ENCODE data around the gene SYNE2.

Gene SYNE2

DNA sequence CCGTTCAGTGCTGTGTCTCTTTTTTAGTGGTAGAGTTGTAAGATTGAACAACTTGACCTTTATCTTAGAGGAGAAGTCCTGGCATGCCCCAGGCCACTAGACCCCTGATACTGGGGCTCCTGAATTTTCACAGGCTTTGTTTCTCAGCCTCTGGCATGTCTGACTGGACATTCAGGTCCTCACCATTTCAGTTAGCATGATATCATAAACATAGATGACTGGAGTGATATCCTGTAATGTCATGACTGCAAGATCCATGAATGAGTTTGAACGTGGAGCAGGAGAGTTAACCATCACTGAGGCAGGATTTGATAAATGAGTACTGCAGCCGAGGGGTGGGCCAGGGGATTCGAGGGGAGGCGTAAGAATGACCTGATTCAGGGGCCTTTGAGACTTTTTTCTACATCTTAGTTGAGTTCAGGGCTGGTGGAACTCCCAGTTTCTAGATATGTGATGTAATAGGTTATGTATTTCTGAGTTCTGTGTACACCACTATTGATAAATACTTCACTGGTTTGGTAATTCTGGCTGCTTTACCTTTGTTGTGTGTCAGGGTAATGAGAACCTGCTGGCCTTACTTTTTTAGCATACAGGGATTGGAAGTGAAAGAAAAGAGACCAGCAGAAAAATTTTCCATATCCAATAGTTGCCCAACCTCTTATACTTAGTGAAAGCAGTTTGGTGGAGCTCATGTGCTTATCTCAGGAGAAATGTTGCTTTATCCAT is 217.0 kb downstream of the SYNE2 start:
- no peaks in the 10 kb centered on the region for H3K36me3 ChIP-seq (ENCODE audit: insufficient read depth, low read length)

DNA sequence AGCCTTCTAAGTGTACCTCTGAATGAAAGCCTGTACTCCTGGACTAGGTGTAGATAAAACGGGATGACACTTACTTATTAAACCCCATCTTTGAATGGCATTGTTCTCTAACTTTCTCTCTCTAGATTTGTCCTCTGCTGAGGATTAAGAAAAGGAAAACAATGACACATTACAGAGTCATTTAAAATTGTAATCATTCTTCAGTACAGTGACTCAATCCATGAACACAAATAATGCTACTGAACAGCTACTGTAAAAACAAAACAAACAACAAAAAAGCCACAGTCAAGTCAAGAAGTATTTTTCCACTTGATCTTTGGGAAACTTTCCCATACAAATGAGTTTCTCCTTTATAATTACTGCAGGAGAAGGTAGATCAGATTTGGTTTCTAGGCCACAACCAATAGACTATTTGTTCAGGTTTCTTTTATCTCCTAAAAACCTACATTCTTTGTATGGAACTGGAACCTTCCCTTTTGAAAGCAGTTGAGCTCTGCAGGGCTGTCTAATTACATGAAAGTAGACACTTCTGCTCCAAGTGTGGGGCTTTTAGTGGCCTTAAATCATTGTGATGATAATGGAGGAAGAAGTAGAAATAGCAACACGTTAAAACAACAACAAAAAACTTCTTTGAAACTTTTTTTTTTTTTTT is 222.3 kb downstream of the SYNE2 start:
- Histone ChIP-seq H3K27me3 (ENCODE audit: insufficient read depth, low read length) (no peaks in the 10 kb centered on the region; the same call in 1 of the 2 replicates), H2AFZ (ENCODE audit: low read length, unreplicated experiment) (no peak overlapping the region), H3K36me3 (ENCODE audit: insufficient read depth, low read length) (no peaks in the 10 kb centered on the region), H3K79me2 (ENCODE audit: control insufficient read depth, insufficient read depth, low read length, unreplicated experiment) (no peaks in the 10 kb centered on the region), H3K4me1 (ENCODE audit: control insufficient read depth, insufficient read depth, low read length, unreplicated experiment) (peaks cover 18% of the 10 kb centered on the region), H3K27ac (ENCODE audit: low read depth, low read length) (peak overlapping the region; percentile 21; the same call in 1 of the 2 replicates), H3K4me3 (ENCODE audit: low read depth, low read length) (no peak overlapping the region)

More for the DNA sequence above, 217.0 kb downstream of the SYNE2 start:
- no peak overlapping the region for H3K4me3 ChIP-seq (ENCODE audit: low read depth, low read length)
- no peak overlapping the region for H2AFZ ChIP-seq (ENCODE audit: low read length, unreplicated experiment)
- H3K79me2 ChIP-seq (ENCODE audit: control insufficient read depth, insufficient read depth, low read length, unreplicated experiment), result no peaks in the 10 kb centered on the region
- H3K27me3 ChIP-seq (ENCODE audit: insufficient read depth, low read length), result no peaks in the 10 kb centered on the region
- H3K4me1 ChIP-seq (ENCODE audit: control insufficient read depth, insufficient read depth, low read length, unreplicated experiment), result peaks cover 6% of the 10 kb centered on the region
- H3K27ac ChIP-seq (ENCODE audit: low read depth, low read length), result no peak overlapping the region

DNA sequence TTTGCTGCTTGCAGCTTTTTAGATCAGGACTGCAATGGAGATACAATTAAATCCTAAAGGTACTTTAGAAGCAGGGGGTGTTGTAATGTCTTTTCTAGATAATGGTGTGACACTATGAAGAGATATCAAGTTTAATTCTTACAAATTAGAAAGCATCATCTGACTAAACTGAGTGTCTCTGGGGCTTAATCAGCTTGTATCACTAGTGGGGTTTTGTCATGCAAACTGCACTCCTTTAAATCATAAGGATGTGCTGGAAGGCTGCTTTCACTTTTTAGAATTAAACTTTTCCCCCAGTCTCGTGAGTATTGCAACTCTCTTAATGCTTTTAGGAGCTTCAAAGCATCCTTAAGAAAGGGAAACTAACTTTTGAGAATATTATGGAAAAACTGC is 222.8 kb downstream of the SYNE2 start:
- no peaks in the 10 kb centered on the region for H3K79me2 ChIP-seq (ENCODE audit: control insufficient read depth, insufficient read depth, low read length, unreplicated experiment)
- H3K36me3 ChIP-seq (ENCODE audit: insufficient read depth, low read length), result peaks cover 4% of the 10 kb centered on the region; the same call in 1 of the 2 replicates
- H3K27ac ChIP-seq (ENCODE audit: low read depth, low read length), result no peak overlapping the region
- no peaks in the 10 kb centered on the region; the same call in 1 of the 2 replicates for H3K27me3 ChIP-seq (ENCODE audit: insufficient read depth, low read length)
- no peak overlapping the region for H2AFZ ChIP-seq (ENCODE audit: low read length, unreplicated experiment)
- peaks cover 18% of the 10 kb centered on the region for H3K4me1 ChIP-seq (ENCODE audit: control insufficient read depth, insufficient read depth, low read length, unreplicated experiment)
- no peak overlapping the region for H3K4me3 ChIP-seq (ENCODE audit: low read depth, low read length)

DNA sequence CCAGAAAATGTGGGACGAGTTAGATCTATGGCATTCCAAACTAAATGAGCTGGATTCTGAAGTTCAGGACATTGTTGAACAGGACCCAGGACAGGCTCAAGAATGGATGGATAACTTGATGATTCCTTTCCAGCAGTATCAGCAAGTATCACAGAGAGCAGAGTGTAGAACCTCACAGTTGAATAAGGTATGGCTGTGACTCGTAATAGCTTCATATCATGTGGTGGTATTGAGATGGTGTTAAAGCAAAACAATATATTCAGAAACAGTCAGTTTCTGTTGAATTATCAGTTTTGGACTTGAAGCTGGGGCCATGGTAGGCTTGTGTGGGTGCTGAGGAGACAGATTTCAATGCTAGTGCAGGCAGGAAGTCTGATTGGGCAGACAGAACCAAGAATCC is 227.6 kb downstream of the SYNE2 start:
- H2AFZ ChIP-seq (ENCODE audit: low read length, unreplicated experiment), result no peak overlapping the region
- peaks cover 4% of the 10 kb centered on the region; the same call in 1 of the 2 replicates for H3K36me3 ChIP-seq (ENCODE audit: insufficient read depth, low read length)
- no peaks in the 10 kb centered on the region; the same call in 1 of the 2 replicates for H3K27me3 ChIP-seq (ENCODE audit: insufficient read depth, low read length)
- H3K4me3 ChIP-seq (ENCODE audit: low read depth, low read length), result no peak overlapping the region
- H3K27ac ChIP-seq (ENCODE audit: low read depth, low read length), result no peak overlapping the region
- H3K4me1 ChIP-seq (ENCODE audit: control insufficient read depth, insufficient read depth, low read length, unreplicated experiment), result peaks cover 12% of the 10 kb centered on the region
- H3K79me2 ChIP-seq (ENCODE audit: control insufficient read depth, insufficient read depth, low read length, unreplicated experiment), result no peaks in the 10 kb centered on the region

DNA sequence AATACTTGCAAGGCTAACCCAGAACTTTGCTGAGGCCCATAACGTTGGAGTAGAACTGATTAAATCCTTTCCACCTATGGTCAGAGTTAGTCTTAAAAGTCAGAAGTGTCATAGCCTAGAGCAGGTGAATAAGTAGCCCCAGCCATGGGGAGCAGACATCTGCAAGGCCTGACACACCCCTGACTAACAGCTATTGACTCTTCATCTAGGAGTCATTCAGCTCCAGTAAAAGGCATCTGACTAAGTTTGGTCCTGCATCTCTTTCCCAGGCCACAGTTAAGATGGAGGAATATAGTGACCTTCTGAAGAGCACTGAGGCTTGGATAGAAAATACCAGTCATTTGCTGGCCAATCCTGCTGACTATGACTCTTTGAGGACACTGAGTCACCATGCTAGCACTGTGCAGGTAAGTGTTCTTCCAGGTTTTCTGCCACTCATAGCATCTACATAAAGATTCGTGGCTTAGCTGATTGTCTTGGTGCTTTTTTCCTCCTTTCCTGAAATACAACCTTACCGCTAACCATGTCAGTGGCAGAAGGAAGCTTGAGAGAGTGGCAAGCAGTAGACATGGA is 228.5 kb downstream of the SYNE2 start:
- Histone ChIP-seq H3K4me1 (ENCODE audit: control insufficient read depth, insufficient read depth, low read length, unreplicated experiment) (peaks cover 6% of the 10 kb centered on the region), H3K4me3 (ENCODE audit: low read depth, low read length) (no peak overlapping the region), H2AFZ (ENCODE audit: low read length, unreplicated experiment) (no peak overlapping the region), H3K27ac (ENCODE audit: low read depth, low read length) (no peak overlapping the region), H3K79me2 (ENCODE audit: control insufficient read depth, insufficient read depth, low read length, unreplicated experiment) (no peaks in the 10 kb centered on the region), H3K27me3 (ENCODE audit: insufficient read depth, low read length) (no peaks in the 10 kb centered on the region; the same call in 1 of the 2 replicates), H3K36me3 (ENCODE audit: insufficient read depth, low read length) (peaks cover 4% of the 10 kb centered on the region; the same call in 1 of the 2 replicates)

DNA sequence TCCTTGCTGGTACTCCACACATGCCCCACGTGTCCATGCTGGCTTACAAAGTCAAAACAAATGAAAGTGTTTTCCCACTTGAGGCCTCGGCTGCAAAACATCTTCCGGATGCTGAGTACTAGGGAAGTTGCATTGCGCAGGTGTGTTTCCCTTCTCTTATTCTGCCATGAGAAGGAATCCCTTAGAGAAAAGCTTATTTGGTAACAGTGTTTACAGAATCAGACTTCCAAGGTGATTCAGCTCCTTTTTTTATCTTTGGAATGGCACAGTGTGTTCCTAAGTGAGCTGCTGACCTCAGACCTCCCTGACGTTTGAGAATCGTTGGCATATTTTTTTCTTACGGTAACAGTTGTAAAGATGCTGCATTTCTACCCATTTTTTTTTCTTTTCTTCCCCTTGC is 230.0 kb downstream of the SYNE2 start:
- Histone ChIP-seq H3K4me3 (ENCODE audit: low read depth, low read length) (no peak overlapping the region), H2AFZ (ENCODE audit: low read length, unreplicated experiment) (no peak overlapping the region), H3K27me3 (ENCODE audit: insufficient read depth, low read length) (no peaks in the 10 kb centered on the region), H3K4me1 (ENCODE audit: control insufficient read depth, insufficient read depth, low read length, unreplicated experiment) (peaks cover 6% of the 10 kb centered on the region), H3K36me3 (ENCODE audit: insufficient read depth, low read length) (peaks cover 4% of the 10 kb centered on the region; the same call in 1 of the 2 replicates), H3K27ac (ENCODE audit: low read depth, low read length) (peak overlapping the region; percentile 60), H3K79me2 (ENCODE audit: control insufficient read depth, insufficient read depth, low read length, unreplicated experiment) (no peaks in the 10 kb centered on the region)

DNA sequence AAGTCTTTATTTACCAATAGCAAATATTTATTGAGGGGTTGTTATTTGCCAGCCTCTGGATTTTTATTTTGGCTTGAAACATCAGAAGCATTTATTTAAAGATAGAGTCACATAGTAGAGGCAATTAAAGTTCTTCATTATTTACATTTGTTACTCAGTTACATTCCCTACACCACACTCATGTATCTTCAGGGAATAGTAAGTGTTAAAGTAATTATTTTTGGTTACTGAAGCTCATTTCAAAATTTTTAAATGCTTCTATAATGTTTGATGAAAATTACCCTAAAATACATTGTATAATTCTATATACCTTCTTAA is 235.8 kb downstream of the SYNE2 start:
- H2AFZ ChIP-seq (ENCODE audit: low read length, unreplicated experiment), result no peak overlapping the region
- no peaks in the 10 kb centered on the region for H3K27me3 ChIP-seq (ENCODE audit: insufficient read depth, low read length)
- no peaks in the 10 kb centered on the region for H3K36me3 ChIP-seq (ENCODE audit: insufficient read depth, low read length)
- no peak overlapping the region for H3K4me3 ChIP-seq (ENCODE audit: low read depth, low read length)
- H3K79me2 ChIP-seq (ENCODE audit: control insufficient read depth, insufficient read depth, low read length, unreplicated experiment), result no peaks in the 10 kb centered on the region
- no peaks in the 10 kb centered on the region for H3K4me1 ChIP-seq (ENCODE audit: control insufficient read depth, insufficient read depth, low read length, unreplicated experiment)
- H3K27ac ChIP-seq (ENCODE audit: low read depth, low read length), result no peak overlapping the region

DNA sequence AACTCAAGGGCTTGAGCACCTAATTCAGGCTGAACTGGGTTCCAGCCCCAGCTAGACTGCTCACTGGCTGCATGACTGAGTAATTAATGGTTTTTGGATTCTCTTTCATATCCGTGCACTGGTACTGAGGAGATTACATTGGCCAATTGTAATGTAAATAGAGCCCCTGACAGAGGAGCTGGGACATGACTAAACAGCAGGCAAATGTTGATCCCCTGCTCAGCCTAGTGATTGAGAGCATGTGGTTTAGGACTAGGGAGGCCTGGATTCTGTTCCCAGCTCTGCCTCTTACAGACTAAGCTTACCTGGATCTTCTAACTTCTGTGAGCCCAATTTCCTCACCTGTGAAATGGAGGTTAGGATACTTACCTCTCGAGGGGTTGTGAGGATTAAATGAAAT is 237.1 kb downstream of the SYNE2 start:
- Histone ChIP-seq H3K4me1 (ENCODE audit: control insufficient read depth, insufficient read depth, low read length, unreplicated experiment) (no peaks in the 10 kb centered on the region), H2AFZ (ENCODE audit: low read length, unreplicated experiment) (no peak overlapping the region), H3K36me3 (ENCODE audit: insufficient read depth, low read length) (no peaks in the 10 kb centered on the region), H3K79me2 (ENCODE audit: control insufficient read depth, insufficient read depth, low read length, unreplicated experiment) (no peaks in the 10 kb centered on the region), H3K27me3 (ENCODE audit: insufficient read depth, low read length) (no peaks in the 10 kb centered on the region), H3K4me3 (ENCODE audit: low read depth, low read length) (no peak overlapping the region), H3K27ac (ENCODE audit: low read depth, low read length) (no peak overlapping the region)

DNA sequence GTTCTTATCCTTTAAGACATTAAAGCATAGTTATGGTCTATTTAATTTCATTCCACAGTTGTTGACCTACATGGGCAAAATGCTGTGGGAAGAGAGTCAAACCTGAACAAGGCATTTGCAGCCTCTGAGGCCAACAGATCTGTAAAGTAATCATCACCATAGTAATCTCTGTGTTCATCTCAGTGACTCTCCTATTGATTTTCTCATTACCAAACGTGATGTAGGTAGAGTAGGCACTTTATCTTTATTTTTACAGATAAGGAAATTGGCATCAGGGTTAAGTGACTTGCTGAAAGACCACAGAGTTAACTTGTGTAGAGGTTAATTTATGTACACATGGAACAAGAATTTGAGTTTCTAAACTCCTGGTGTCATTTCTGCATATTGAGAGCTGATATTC is 238.4 kb downstream of the SYNE2 start:
- H3K4me1 ChIP-seq (ENCODE audit: control insufficient read depth, insufficient read depth, low read length, unreplicated experiment), result no peaks in the 10 kb centered on the region
- H3K27me3 ChIP-seq (ENCODE audit: insufficient read depth, low read length), result no peaks in the 10 kb centered on the region
- no peaks in the 10 kb centered on the region for H3K79me2 ChIP-seq (ENCODE audit: control insufficient read depth, insufficient read depth, low read length, unreplicated experiment)
- H3K36me3 ChIP-seq (ENCODE audit: insufficient read depth, low read length), result no peaks in the 10 kb centered on the region
- no peak overlapping the region for H3K27ac ChIP-seq (ENCODE audit: low read depth, low read length)
- no peak overlapping the region for H3K4me3 ChIP-seq (ENCODE audit: low read depth, low read length)
- no peak overlapping the region for H2AFZ ChIP-seq (ENCODE audit: low read length, unreplicated experiment)

DNA sequence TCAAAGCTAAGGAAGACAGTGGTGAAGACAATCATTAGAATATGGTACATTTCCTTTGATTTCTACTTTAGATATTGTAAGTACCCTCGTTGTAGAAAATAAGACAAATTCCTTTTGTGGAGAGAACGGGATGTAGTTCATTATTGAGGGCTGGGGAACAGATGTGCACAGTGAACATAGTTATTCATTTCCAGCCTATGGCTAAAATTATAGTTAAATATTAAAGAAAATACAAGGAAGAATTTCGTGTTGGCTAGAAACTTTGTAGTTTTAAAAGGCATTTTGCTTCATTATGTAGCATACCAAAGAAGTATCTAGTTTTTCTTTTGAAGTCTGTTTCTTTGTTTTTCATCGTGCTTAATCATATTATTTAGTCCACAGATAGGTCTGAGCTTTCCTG is 239.5 kb downstream of the SYNE2 start:
- no peak overlapping the region for H2AFZ ChIP-seq (ENCODE audit: low read length, unreplicated experiment)
- no peak overlapping the region for H3K27ac ChIP-seq (ENCODE audit: low read depth, low read length)
- no peaks in the 10 kb centered on the region for H3K27me3 ChIP-seq (ENCODE audit: insufficient read depth, low read length)
- no peaks in the 10 kb centered on the region for H3K79me2 ChIP-seq (ENCODE audit: control insufficient read depth, insufficient read depth, low read length, unreplicated experiment)
- no peaks in the 10 kb centered on the region for H3K4me1 ChIP-seq (ENCODE audit: control insufficient read depth, insufficient read depth, low read length, unreplicated experiment)
- H3K36me3 ChIP-seq (ENCODE audit: insufficient read depth, low read length), result no peaks in the 10 kb centered on the region
- H3K4me3 ChIP-seq (ENCODE audit: low read depth, low read length), result no peak overlapping the region

DNA sequence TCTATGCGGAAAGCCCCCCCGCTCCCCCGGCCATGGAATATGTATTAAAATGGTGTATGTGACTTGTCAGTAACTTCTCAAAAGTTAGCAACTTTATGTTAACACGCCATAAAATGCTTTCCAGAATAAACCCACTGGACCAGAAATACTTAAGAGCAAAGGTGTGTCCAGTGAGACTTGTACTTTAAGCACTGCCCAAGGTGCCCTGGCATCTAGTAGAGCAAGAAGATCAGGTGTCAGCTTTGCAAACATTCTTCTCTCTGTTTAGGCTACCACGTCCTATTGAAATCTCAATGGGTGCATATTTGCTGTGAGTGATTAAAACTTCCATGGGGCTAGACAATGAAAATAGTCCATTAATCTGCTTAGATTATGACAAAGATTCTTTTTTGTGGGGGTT is 240.1 kb downstream of the SYNE2 start:
- H2AFZ ChIP-seq (ENCODE audit: low read length, unreplicated experiment), result no peak overlapping the region
- H3K79me2 ChIP-seq (ENCODE audit: control insufficient read depth, insufficient read depth, low read length, unreplicated experiment), result no peaks in the 10 kb centered on the region
- no peak overlapping the region for H3K4me3 ChIP-seq (ENCODE audit: low read depth, low read length)
- H3K4me1 ChIP-seq (ENCODE audit: control insufficient read depth, insufficient read depth, low read length, unreplicated experiment), result no peaks in the 10 kb centered on the region
- no peaks in the 10 kb centered on the region for H3K36me3 ChIP-seq (ENCODE audit: insufficient read depth, low read length)
- no peaks in the 10 kb centered on the region for H3K27me3 ChIP-seq (ENCODE audit: insufficient read depth, low read length)
- H3K27ac ChIP-seq (ENCODE audit: low read depth, low read length), result no peak overlapping the region
